Fibroblast of the aortic adventitia (primary cell): ENCODE measurements around the gene OTOS. TPM values are rescaled to one million over a fixed set of nuclear protein-coding genes. Genes with fewer than 3 reads are reported as not detected.
A peak's percentile ranks its signal among the peaks of the same experiment; 100 is the strongest.

Source experiments
- DNase-seq: peaks from one replicate; pipeline ENCODE4 v3.0.0-alpha.2; 2010; ENCODE audit warnings: low read depth
- H3K4me3 ChIP-seq: 2 replicates; pipeline ENCODE4 v1.5.1; 2011; ENCODE audit warnings: low read depth, mild to moderate bottlenecking, control low read depth, low read length, moderate library complexity
- CTCF ChIP-seq: IDR thresholded peaks from 2 replicates; pipeline ENCODE4 v1.5.1; 2011; ENCODE audit warnings: mild to moderate bottlenecking, low read length, control low read depth, inconsistent platforms; ENCODE audit not compliant: insufficient read depth
- total RNA-seq: library from RNA; depleted of rRNA; stranded (reverse); fragments of >200 nt; gene quantifications from 2 replicates; pipeline ENCODE4 v1.2.3, GENCODE V29; 2012; ENCODE audit warnings: low replicate concordance

Gene OTOS
- total RNA-seq, 1 donor = not detected

- H3K4me3 ChIP-seq = no peak overlapping the region
- TF ChIP-seq CTCF = no peak
- no peak for DNase-seq
Observed at GRCh38 chr2:240174496-240174895, 34.0 kb upstream of the OTOS start.

GRCh38 chr2:240172071-240172895 is 31.8 kb upstream of the OTOS start:
- no peak for TF ChIP-seq CTCF
- no peak overlapping the region for H3K4me3 ChIP-seq

GRCh38 chr2:240170883-240171282 is 30.4 kb upstream of the OTOS start:
- H3K4me3 ChIP-seq = no peak overlapping the region
- TF ChIP-seq CTCF = no peak
- no peak for DNase-seq

More at GRCh38 chr2:240172071-240172895, 31.8 kb upstream of the OTOS start:
- no peak for DNase-seq

GRCh38 chr2:240170354-240170735 is 29.9 kb upstream of the OTOS start:
- peak; percentile 33 for TF ChIP-seq CTCF
- H3K4me3 ChIP-seq = no peak overlapping the region
- peak; percentile 17 for DNase-seq

GRCh38 chr2:240169486-240170353 is 29.3 kb upstream of the OTOS start:
- no peak for TF ChIP-seq CTCF
- DNase-seq = no peak
- no peak overlapping the region for H3K4me3 ChIP-seq

- no peak for DNase-seq
- no peak overlapping the region for H3K4me3 ChIP-seq
- TF ChIP-seq CTCF = no peak
Observed at GRCh38 chr2:240168546-240169361, 28.3 kb upstream of the OTOS start.
